Thoracic aorta (tissue), 2 donors: ENCODE measurements around the gene CDC16. TPM values are rescaled to one million over a fixed set of nuclear protein-coding genes. Genes with fewer than 3 reads are reported as not detected.

Experiments used
- ATAC-seq: fragments of 150-250 bp; one replicate; pipeline ENCODE4 v1.8.0; 2017; ENCODE audit warnings: low read depth; ENCODE audit not compliant: insufficient number of reproducible peaks, low FRiP score
- DNase-seq: peaks from one replicate; pipeline ENCODE4 v3.0.0-alpha.2; 2020; ENCODE audit warnings: low spot score
- H3K27ac ChIP-seq, 2 donors: fragments of 200-600 bp; sonication (generic); 1 replicate in 1 of 2; 2 replicates in 1 of 2; pipeline ENCODE4 v1.5.1; 2016; ENCODE audit warnings: mild to moderate bottlenecking in 2 of 2, moderate library complexity in 2 of 2
- H3K27me3 ChIP-seq: fragments of 200-600 bp; sonication (generic); replicated peaks from 2 replicates; pipeline ENCODE4 v1.6.0; 2016; ENCODE audit warnings: mild to moderate bottlenecking; ENCODE audit not compliant: insufficient read depth
- H3K36me3 ChIP-seq: fragments of 200-600 bp; sonication (generic); one replicate; pipeline ENCODE4 v1.5.1; 2016
- H3K4me1 ChIP-seq, 2 donors: fragments of 200-600 bp; sonication (generic); 1 replicate in 1 of 2; 2 replicates in 1 of 2; pipeline versions ENCODE4 v1.5.1 to v1.6.0; 2016; ENCODE audit warnings: low read depth in 2 of 2, mild to moderate bottlenecking in 1 of 2; ENCODE audit not compliant: control insufficient read depth in 1 of 2
- H3K4me3 ChIP-seq: fragments of 200-600 bp; sonication (generic); 2 replicates; pipeline ENCODE4 v1.5.1; 2016; ENCODE audit warnings: mild to moderate bottlenecking
- H3K9me3 ChIP-seq: fragments of 200-600 bp; sonication (generic); 2 replicates; pipeline ENCODE4 v1.5.1; 2016
- total RNA-seq, 2 donors: library from RNA; depleted of rRNA; stranded (reverse); fragments of >200 nt; gene quantifications; one replicate each; pipeline versions ENCODE4 v1.1.0 to v1.2.3, GENCODE V29; 2016
- TF ChIP-seq, protein P1 (sequence below): fragments of 200-600 bp; sonication (generic); IDR thresholded peaks from one replicate; pipeline ENCODE4 v1.5.1; 2019; ENCODE audit warnings: antibody characterized with exemption

CDC16 gene
- total RNA-seq, 2 donors from 2014 or later: 45.4 to 73.3 TPM

GRCh38 chr13:114315074-114315785 lies 80.5 kb downstream of the CDC16 start:
- TF ChIP-seq, protein P1, sequence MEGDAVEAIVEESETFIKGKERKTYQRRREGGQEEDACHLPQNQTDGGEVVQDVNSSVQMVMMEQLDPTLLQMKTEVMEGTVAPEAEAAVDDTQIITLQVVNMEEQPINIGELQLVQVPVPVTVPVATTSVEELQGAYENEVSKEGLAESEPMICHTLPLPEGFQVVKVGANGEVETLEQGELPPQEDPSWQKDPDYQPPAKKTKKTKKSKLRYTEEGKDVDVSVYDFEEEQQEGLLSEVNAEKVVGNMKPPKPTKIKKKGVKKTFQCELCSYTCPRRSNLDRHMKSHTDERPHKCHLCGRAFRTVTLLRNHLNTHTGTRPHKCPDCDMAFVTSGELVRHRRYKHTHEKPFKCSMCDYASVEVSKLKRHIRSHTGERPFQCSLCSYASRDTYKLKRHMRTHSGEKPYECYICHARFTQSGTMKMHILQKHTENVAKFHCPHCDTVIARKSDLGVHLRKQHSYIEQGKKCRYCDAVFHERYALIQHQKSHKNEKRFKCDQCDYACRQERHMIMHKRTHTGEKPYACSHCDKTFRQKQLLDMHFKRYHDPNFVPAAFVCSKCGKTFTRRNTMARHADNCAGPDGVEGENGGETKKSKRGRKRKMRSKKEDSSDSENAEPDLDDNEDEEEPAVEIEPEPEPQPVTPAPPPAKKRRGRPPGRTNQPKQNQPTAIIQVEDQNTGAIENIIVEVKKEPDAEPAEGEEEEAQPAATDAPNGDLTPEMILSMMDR: no peak
- no peaks in the 10 kb centered on the region for H3K36me3 ChIP-seq

DNA sequence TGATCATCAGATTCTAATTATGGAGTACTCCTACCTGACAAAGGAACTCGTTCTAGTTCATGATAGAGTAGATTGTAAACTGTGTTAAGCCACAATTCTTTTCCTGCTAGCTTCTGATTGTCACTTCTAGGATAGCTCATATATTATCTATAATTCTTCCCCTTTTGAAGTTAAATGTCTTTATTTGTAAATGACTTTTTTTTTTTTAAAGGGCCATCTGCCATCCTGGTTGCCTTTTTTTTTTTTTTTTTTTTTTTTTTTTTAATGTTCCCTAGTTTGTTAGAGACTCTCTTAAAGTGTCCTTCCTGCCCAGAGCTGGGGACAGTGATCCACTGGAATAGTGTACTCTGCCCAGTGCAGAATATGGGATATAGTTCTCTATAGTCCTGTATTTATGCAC lies 83.9 kb downstream of the CDC16 start:
- no peaks in the 10 kb centered on the region for H3K27me3 ChIP-seq
- peaks cover 11% of the 10 kb centered on the region for H3K36me3 ChIP-seq
- no peaks in the 10 kb centered on the region for H3K9me3 ChIP-seq
- H3K4me1 ChIP-seq: peaks cover 16 to 47% of the 10 kb centered on the region in 2 donors
- TF ChIP-seq, protein P1: no peak
- no peak overlapping the region for H3K27ac ChIP-seq
- H3K4me3 ChIP-seq: no peak overlapping the region
- DNase-seq (no peak), ATAC-seq (no peak)

More at GRCh38 chr13:114315074-114315785, 80.5 kb downstream of the CDC16 start:
- Histone ChIP-seq H3K4me1 (peaks cover 19 to 50% of the 10 kb centered on the region in 2 donors), H3K9me3 (no peaks in the 10 kb centered on the region), H3K27me3 (no peaks in the 10 kb centered on the region), H3K4me3 (peak overlapping the region; percentile 82), H3K27ac (peak overlapping the region; percentile 81 to 86)
- DNase-seq (no peak), ATAC-seq (no peak)

DNA sequence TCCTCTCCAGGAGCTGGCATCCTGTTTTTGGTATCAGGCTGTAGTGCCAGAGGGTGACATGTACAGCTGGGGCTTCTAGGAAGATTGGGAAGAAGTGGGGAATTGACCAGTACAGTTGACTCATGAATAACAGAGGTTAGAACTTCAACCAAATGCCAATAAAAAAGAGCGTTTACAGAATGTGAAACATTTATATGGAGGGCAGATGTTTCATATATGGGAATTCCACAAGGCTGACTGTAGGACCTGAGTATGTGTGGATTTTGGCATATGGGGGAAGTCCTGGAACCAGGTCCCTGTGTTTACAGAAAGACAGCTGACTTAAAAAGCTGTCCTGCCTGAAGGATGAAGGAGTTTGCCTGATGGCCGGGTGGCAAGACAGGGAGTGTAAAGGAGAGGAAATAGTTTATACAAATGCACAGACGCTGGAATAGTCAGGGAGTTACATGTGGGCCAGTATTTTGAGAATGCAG lies 84.8 kb downstream of the CDC16 start:
- no peaks in the 10 kb centered on the region for H3K27me3 ChIP-seq
- no peak overlapping the region for H3K27ac ChIP-seq
- H3K36me3 ChIP-seq: peaks cover 20% of the 10 kb centered on the region
- TF ChIP-seq, protein P1: no peak
- ATAC-seq (no peak), DNase-seq (no peak)
- H3K4me3 ChIP-seq: no peak overlapping the region
- no peaks in the 10 kb centered on the region for H3K9me3 ChIP-seq
- peaks cover 15 to 46% of the 10 kb centered on the region in 2 donors for H3K4me1 ChIP-seq

DNA sequence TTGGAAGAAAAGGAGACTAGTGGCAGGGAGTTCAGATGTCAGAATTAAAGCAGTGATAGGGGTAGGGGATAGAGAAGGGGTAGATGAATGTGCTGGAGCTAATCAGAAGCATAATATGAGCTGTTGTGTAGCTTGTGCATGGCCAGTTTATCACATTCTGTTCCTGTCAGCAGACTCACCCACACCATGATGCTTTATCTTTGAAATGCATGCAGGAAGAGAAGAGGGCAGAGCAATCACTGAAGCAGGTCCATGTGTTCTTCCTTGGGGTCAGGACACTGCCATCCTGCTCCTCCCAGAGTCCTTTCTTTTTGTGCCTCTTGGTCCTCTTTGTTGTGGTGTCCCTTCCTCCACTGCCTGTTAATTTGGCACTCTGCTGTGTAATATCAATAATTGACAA lies 85.4 kb downstream of the CDC16 start:
- ATAC-seq: no peak
- DNase-seq: no peak
- Histone ChIP-seq H3K9me3 (no peaks in the 10 kb centered on the region), H3K4me1 (peaks cover 14 to 46% of the 10 kb centered on the region in 2 donors), H3K36me3 (peaks cover 25% of the 10 kb centered on the region), H3K27me3 (no peaks in the 10 kb centered on the region), H3K27ac (no peak overlapping the region), H3K4me3 (no peak overlapping the region)
- TF ChIP-seq, protein P1: no peak

DNA sequence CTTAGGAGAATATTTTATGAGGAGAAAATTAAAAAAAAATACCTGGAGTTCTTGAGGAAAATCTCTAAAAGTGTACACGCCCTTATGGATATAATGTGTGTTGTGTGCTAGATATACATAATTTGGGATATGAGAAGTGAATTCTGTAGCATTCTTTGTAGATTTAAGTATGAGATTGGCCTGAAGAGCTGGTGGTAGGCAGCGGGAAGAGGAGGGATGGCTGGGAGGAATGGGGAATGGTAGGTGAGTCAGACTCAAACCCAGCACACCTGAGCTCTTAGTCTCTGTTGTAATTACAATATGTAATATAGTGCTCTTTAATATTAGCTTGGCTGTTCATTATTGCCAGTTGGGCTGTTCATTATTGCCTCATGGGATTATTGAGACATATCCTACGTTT lies 86.6 kb downstream of the CDC16 start:
- ATAC-seq: no peak

More for the DNA sequence above, 86.6 kb downstream of the CDC16 start:
- peaks cover 3 to 34% of the 10 kb centered on the region in 2 donors for H3K4me1 ChIP-seq
- H3K9me3 ChIP-seq: no peaks in the 10 kb centered on the region
- H3K27me3 ChIP-seq: no peaks in the 10 kb centered on the region
- DNase-seq: no peak
- TF ChIP-seq, protein P1: no peak
- H3K27ac ChIP-seq: no peak overlapping the region
- H3K36me3 ChIP-seq: peaks cover 25% of the 10 kb centered on the region
- no peak overlapping the region for H3K4me3 ChIP-seq

Other genes with a start within 250 kb of the CDC16 start
- gene RASA3, start 102.3 kb upstream of the CDC16 start, total RNA-seq: 10 to 100 TPM; 38.9 to 48.6 TPM
- not detected for gene CFAP97D2, start 55.6 kb upstream of the CDC16 start, total RNA-seq
- gene UPF3A, start 46.7 kb downstream of the CDC16 start, total RNA-seq: 10 to 100 TPM; 25.3 to 32.8 TPM
- gene CHAMP1, start 79.6 kb downstream of the CDC16 start, total RNA-seq: 10 to 100 TPM; 20.7 to 30.2 TPM